NCI-H2171 (cell line): ENCODE data around the gene S100B.

Experiments used
- DNase-seq: peaks from one replicate; lab custom pipeline; 2025; lab: John Stamatoyannopoulos, UW

Gene S100B

GRCh38 chr21:46627726-46628125 is 22.8 kb upstream of the S100B start:
- DNase-seq: no peak

DNA sequence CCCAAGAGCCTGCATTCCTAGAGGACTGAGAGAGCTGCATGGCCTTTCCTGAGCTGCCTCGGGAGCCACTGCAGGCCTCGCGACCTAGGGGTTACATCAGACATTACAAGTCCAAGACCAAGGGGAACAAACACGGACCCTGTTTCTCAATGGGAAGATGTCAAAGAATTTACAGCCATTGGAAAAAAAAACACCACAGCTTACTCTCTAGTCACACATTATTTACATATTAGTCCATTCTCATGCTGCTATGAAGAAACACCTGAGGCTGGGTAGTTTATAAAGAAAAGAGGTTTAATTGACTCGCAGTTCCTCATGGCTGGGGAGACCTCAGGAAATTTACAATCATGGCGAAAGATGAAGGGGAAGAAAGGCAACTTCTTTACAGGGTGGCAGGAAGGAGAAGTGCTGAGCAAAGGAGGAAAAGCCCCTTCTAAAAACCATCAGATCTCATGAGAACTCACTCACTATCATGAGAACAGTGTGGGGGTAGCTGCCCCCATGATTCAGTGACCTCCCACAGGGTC is 22.2 kb upstream of the S100B start:
- no peak for DNase-seq

DNA sequence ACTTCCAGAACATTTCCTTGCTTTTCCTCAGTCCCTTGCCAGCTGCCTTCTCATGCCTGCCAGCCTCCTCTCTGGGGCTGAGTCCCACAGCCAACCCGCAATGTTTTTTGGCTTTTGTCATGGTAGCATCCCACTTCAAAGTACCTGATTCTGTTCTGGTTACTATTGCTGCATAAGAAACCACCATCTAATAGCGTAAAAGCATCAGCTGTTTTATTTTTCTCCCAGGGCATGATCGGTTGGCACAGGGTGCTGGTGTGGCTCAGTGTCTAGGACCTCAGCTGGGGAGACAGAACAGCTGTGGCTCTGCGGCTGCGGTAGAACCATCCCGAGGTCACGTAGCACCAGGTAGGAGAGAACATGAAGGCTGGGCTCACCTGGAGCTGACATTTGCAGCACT is 21.7 kb upstream of the S100B start:
- DNase-seq: no peak

GRCh38 chr21:46625759-46626158 is 20.9 kb upstream of the S100B start:
- no peak for DNase-seq

GRCh38 chr21:46624050-46624449 is 19.2 kb upstream of the S100B start:
- DNase-seq: no peak

GRCh38 chr21:46622226-46622625 is 17.3 kb upstream of the S100B start:
- DNase-seq: no peak

DNA sequence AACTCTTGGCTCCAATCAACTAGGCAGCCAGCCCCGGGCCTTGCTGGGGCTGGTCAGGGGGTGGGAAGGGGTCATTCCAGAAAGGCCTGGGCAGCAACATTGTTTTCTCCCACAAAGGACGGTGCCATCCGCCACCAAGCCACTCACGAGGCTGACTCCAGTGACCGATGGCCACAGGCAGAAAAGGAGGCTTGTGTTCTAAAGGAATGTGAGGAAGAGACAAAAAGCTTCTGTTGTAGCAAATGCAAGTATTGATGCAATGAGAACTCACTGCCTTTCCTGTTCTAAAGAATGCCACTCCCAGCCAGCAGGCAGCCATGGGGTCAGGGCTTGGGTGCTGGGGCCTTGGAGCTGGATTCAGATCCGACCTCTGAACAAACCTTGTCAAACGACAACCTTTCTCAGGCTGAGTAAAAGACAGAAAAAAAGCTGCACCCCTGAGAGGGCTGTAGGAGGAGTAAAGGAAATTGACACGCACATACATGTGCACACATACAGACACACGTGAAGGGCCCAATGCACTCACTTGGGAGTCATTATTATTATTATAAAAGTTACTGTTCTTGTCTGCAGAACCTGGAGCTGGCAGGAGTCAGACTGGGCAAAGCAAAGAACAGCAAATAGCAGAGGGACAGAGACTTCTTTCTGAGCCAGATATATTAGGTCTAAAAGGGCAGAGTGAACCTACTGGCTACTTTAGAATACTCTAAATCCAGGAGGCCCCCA is 16.7 kb upstream of the S100B start:
- no peak for DNase-seq

GRCh38 chr21:46620846-46621245 is 16.0 kb upstream of the S100B start:
- DNase-seq: no peak

DNA sequence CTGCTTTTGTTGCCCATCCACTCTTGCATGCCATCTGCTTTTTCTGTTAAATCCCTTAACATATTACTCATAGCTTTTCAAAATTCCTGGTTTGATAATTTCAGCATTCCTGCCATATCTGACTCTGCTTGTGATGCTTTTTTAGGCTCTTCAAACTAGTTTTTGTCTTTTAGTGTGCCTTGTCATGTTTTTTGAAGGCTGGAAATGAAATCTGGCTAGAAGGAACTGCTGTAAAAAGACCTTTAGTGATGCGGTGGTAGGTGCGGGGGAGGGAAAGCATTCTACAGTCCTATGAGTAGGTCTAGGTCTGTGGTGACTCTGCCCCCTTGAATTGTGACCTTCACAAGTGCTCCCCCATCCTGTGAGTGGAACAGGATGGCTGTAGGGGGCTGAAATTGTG is 15.0 kb upstream of the S100B start:
- DNase-seq: no peak

GRCh38 chr21:46618738-46619379 is 14.0 kb upstream of the S100B start:
- no peak for DNase-seq

DNA sequence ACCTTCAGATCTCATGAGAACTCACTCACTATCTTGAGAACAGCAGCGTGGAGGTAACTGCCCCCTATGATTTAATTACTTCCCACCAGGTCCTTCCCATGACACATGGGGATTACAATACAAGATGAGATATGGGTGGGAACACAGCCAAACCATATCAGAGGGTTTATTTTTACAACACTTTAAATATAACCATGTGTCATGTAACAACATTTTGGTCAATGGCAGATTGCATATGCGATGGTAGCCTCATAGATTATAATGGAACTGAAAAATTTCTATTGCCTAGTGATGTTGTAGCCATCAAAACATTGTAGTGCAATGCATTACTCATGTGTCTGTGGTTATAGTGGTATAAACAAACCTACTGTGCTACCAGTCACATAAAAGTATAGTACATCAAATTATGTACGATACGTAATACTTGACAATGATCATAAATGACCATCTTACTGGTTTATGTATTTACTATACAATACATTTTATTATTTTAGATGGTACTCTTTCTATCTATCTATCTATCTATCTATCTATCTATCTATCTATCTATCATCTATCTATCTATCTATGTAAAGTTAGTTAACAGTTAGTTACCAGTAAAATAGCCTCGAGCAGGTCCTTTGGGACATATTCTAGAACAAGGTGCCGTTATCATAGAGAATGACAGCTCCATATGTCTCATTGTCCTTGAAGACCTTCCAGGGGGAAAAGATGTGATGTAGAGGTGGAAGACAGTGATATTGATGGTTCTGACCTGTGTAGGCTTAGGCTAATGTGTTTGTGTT is 12.6 kb upstream of the S100B start:
- no peak for DNase-seq

- DNase-seq: no peak
Measured at GRCh38 chr21:46616656-46617055, 11.8 kb upstream of the S100B start.

DNA sequence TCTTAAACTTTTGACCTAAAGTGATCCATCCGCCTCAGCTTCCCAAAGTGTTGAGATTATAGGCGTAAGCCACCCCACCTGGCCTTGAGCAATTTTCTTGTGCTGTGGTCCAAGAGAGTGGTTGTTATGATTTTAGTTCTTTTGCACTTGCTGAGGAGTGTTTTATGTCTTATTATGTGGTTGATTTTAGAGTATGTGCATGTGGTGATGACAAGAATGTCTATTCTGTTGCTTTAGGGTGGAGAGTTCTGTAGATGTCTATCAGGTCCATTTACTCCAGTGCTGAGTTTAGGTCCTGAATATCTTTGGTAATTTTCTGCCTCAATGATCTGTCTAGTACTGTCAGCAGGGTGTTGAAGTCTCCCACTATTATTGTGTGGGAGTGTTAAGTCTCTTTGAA is 11.2 kb upstream of the S100B start:
- DNase-seq: no peak

GRCh38 chr21:46613391-46613790 is 8.5 kb upstream of the S100B start:
- no peak for DNase-seq

DNA sequence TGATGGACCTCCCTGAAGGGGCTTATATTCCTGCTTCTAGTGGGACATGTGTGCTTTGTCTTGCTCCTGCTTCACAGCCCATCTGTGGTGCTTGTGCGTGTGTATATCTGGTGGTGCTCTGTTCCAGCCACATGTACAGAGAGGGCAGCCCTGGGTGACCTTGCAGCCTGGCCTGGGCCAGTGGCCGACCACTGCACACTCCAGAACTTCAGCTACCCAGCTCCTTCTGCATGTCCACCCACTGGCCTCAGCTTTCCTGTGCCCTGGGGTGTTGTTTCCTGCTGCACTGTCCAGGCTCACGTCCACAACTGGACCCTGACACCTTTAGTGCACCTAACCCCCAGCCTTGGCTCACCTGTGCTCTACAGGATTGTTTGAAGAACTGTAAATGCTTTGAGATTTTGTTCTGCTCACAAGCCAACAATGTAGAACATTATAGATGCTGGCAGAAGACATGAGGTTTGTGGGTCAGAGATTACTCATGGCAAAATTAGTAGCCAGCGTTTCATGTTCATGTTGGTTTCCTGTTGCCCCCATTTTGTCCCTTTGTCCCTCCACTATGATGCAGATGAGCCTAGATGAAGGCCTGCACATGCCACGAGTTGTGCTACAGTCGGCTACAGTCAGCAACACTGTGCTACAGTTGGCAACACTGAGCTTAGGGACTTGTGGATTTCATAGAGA is 5.3 kb upstream of the S100B start:
- no peak for DNase-seq

DNA sequence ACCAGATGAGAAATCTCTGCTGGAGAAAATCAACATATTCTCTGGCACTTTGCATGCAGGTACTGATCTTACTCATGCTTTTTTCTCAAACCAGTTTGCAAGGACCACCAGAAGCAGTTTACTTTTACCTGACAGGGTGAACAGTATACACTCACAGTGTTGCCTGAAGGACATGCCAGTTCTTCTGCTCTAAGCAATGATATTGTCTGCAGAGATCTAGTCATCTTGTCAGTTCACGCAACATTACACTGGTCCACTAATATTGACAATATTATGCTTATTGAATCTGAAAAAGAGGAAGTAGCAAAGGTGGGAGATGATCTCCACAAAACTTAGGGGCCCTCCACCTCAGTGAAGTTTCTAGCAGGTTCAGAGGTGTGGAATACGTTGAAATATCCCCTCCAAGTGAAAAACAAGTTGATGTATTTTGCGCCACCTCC is 3.8 kb upstream of the S100B start:
- no peak for DNase-seq

GRCh38 chr21:46607636-46608035 is 2.8 kb upstream of the S100B start:
- no peak for DNase-seq

- no peak for DNase-seq
Measured at GRCh38 chr21:46606427-46606813, 1.5 kb upstream of the S100B start.

DNA sequence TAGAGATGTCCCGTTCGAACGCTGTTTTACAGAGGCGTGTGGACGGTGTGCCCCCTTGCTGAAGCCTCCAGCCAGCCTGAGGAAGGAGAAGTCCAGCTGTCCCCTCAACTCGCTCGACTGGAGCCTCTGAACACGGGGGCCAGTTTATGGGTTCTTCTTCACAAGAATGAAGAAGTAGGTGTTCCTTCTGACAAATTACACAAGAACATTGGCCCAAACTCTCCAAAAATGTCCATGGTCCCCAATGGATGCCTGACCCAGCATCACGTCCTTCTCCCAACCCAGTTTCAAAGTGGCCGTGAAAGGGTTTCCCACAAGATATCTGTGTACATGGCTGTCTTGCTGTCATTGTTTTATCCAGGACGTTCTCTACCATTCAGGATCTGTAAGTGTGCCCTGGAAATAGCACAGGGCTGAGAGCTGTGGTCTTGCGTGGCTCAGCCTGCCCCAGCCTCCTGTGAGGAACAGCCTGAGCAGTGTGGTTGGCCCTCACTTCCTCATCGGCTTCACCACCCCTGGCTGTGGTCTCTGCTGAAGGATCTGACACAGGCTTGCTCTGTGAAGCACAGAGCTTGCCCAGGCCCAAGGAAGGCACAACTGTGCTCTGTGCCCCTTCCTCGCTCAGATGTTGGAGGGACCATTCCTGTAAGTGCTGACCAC is 1.0 kb upstream of the S100B start:
- no peak for DNase-seq

GRCh38 chr21:46604329-46604974 is 430 bp downstream of the S100B start:
- no peak for DNase-seq

GRCh38 chr21:46603228-46603627 is 1.7 kb downstream of the S100B start:
- no peak for DNase-seq
